ENCODE measurements around the gene RPS6KA1. TPM values are rescaled to one million over a fixed set of nuclear protein-coding genes. Genes with fewer than 3 reads are reported as not detected.

Gene RPS6KA1
- total and polyA plus RNA-seq, 2 of the 8 experiments (the other 6 are each of a cell fraction or from before 2014, with no cell fraction given): 44.3 to 55.0 TPM

GRCh38 chr1:26529655-26530409, at the start of gene RPS6KA1 (continued):
- TF ChIP-seq SRF (IDR thresholded peaks at IDR 0.05; ENCODE audit: low read depth, low read length): no peak
- no peak for TF ChIP-seq EZH2 (IDR thresholded peaks at IDR 0.05; ENCODE audit: low read depth, low read length, severe bottlenecking)
- no peak for TF ChIP-seq RFX5 (IDR thresholded peaks at IDR 0.05; ENCODE audit: borderline replicate concordance, low read depth, low read length)
- TF ChIP-seq KDM1A (IDR thresholded peaks at IDR 0.05; ENCODE audit: borderline replicate concordance, low read length): no peak
- TF ChIP-seq ASH2L (IDR thresholded peaks at IDR 0.05; ENCODE audit: low read length): peak; percentile 19
- TF ChIP-seq SP1 (IDR thresholded peaks at IDR 0.05; ENCODE audit: low read depth, low read length): no peak
- TF ChIP-seq EP300 (IDR thresholded peaks at IDR 0.05; ENCODE audit: borderline replicate concordance in 1 of 2, low read depth in 2 of 2, low read length in 2 of 2): no peak
- TF ChIP-seq TAF1 (IDR thresholded peaks at IDR 0.05; ENCODE audit: low read depth, low read length): peak; percentile 63
- no peak for TF ChIP-seq SUZ12 (IDR thresholded peaks at IDR 0.05; ENCODE audit: low read length)
- no peak for TF ChIP-seq NANOG (IDR thresholded peaks at IDR 0.05; ENCODE audit: insufficient read depth, low read depth, low read length, poor library complexity, severe bottlenecking)
- no peak for TF ChIP-seq NRF1 (IDR thresholded peaks at IDR 0.05; ENCODE audit: low read depth, low read length)
- no peak for TF ChIP-seq SIX5 (IDR thresholded peaks at IDR 0.05; ENCODE audit: low read depth, low read length)
- TF ChIP-seq TAF7 (optimal IDR thresholded peaks at IDR 0.05; ENCODE audit: borderline replicate concordance, low read depth, low read length): no peak
- no peak for TF ChIP-seq BRCA1 (IDR thresholded peaks at IDR 0.05; ENCODE audit: low read depth, low read length)
- TF ChIP-seq CEBPB (IDR thresholded peaks at IDR 0.05; ENCODE audit: low read depth, low read length): no peak
- TF ChIP-seq CTCF (IDR thresholded peaks at IDR 0.05; ENCODE audit: control extremely low read depth in 1 of 3, insufficient read depth in 1 of 3, low read depth in 1 of 3, low read length in 3 of 3): no peak
- no peak for TF ChIP-seq ATF2 (IDR thresholded peaks at IDR 0.05; ENCODE audit: low read length)
- no peak for TF ChIP-seq RNF2 (IDR thresholded peaks at IDR 0.05; ENCODE audit: borderline replicate concordance, low read depth, low read length, missing control alignments, poor library complexity, severe bottlenecking)

All from H1 (cell line).